NOMO-1 (cell line): ENCODE data around the gene BACH2.
"Not testable (repeated sequence)": the region's sequence is repeated elsewhere in the genome, so short reads cannot be mapped to it uniquely, and the experiment has no call there.

Experiments used
- DNase-seq, 2 experiments: peaks; one replicate each; lab custom pipeline; 2025; ENCODE audit not compliant: unreplicated experiment in 2 of 2; lab: John Stamatoyannopoulos, UW

BACH2 gene

GRCh38 chr6:90282265-90282664, 14.4 kb downstream of the BACH2 start:
- not testable (repeated sequence) for DNase-seq

DNA sequence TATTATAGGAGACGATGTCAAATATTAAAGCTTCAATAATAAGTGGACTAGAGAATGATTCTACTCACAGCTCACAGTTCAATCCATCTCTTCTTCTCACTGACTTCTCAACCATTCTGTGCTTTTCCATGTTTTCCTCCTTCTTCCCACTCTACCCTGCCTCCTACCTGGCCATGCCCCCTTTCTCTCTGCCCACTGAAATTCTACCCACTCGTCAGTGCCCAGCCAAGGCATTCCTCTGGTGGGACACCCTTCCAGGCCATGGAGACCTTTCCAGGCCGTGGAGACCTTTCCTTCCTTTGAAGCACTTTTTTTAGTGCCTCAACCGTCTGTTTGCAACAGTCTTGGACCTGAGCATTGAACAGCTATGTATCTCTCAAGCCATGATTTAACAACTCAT, 18.5 kb downstream of the BACH2 start:
- DNase-seq, result no peak

DNA sequence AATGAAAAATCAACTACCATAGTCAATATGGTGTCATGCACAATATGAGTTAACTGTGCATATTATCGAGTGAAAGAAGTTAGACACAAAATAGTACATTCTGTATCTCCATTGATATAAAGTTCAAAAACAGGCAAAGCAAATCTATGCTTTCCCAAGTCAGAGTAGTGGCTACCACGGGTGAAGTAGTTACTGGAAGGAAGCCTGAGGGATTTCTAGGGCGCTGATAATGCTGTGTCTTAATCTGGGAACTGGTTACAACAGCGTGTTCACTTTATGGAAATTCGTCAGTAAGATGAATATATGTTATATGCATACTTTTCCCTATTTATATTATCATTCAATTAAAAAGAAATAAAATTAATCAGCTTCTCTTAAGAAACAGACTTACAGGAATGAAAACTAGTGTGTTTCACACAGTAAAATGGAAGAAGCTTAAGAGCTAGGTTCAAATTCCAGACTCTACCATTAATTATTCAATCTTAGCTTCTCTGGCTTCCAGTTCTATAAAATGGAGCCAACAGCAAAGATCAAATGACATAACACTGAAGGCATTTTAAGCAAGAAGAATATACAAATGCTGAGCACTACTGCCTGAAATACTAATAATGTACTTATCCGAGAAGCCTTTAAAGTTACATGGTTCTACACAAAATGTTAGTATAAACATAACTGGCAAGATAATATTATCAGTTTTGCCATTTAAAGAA, 19.2 kb downstream of the BACH2 start:
- DNase-seq, result no peak

GRCh38 chr6:90274451-90275030, 22.1 kb downstream of the BACH2 start:
- DNase-seq, result no peak

GRCh38 chr6:90273863-90274262, 22.8 kb downstream of the BACH2 start:
- no peak for DNase-seq

DNA sequence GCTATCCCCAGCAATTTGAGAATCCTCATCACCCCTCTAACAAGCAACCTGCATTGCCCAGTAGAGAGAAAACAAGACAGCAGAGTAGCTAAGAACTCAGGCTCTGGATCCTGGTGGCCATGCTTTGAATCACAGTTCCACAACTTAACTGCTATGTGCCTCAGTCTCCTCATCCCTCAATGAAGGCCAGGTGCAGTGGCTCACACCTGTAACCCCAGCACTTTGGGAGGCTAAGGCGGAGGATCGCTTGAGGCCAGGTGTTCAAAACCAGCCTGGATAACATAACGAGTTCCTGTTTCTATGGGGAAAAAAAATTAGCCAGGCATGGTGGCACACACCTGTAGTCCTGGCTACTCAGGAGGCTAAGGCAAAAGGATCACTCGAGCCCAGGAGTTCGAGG, 23.7 kb downstream of the BACH2 start:
- no peak for DNase-seq

DNA sequence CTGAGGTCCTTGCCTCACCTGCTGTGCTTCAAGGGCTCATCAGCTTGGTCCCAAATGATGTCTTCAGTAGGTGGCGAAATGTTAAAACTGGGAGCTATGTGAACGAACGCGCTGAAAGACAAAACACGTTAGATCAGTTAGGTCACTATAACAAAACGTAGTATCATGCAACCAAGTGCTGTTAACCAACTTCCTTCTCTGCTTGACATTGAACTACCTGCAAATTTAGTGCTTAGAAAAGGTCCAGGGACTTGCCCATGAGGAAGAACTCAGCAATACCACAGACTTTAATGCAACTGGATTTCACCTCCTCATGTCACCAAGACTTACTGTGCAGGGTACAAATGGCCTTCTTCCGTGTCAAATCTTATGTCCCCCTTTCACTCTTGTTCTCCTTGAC, 24.8 kb downstream of the BACH2 start:
- DNase-seq, result peak; percentile 71

DNA sequence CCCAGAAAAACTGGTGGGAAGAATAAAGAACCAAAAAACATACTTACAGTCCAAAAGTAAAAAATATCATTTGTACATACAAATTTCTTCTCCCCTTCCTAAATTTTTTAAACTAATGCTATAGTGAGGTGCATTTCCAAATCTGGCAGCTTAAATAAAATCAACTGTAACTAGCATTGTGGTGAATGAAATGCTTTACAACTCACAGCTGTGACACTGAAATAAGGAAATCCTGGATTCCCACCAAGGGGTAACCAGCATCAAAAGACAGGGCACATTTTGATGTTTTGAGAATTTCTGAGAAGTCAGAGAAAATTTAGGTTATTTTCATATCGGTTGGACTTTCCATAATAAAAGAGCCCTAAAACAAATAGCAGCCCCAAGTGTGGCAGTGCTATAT, 27.3 kb downstream of the BACH2 start:
- DNase-seq, result no peak

GRCh38 chr6:90268178-90268577, 28.5 kb downstream of the BACH2 start:
- no peak for DNase-seq

DNA sequence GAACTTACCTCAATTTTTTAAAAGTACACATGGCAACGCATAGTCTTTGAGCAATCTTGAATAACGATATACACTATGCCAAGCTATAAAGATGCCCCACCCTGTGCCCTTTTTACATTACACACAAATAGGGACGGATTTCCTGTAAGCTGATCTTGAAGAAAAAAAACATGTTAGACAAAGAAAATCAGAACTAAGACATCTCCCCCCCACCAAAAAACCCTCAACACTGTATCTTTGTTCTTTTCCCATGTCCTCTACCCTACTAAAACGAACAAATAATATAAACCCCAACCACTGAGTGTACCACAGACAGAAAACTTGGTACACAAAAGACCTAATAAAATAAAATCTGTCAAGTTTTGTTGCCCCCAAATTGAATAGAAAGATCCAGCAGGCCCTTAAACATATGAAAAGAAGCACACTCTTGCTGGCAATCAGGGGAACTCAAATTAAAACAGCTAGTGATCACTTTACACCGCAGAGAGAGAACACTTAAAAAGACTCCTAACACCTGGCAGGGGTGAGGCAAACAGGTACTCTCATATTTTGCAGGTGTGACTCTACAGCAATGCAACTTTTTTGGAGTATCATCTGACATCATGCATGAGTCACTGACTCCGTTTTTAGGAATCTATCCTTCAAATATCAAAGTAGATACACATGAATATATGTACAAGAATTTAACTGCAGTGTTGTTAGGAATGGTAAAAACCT, 29.6 kb downstream of the BACH2 start:
- DNase-seq, result no peak

DNA sequence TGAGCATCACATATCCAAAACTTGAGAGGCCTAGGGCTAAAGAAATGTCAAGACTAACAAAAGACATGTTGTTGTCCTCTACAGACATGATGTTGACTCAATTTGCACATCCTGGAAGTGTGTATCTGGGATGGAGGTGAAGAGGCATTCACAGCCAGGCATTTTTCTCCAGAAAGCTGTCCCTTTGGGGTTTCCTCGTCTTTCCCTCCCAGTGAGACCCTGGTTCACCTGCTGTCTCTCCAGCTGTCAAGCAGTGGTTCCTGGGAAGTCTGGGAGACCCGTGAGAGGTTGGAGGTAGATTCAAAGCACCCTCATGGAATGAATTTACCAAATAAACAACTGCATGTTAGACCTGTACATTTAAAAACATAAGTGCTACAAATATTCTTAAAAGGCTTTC, 32.1 kb downstream of the BACH2 start:
- DNase-seq, result no peak

- no peak for DNase-seq
These were observed 33.0 kb downstream of the BACH2 start for GRCh38 chr6:90263633-90264032.

GRCh38 chr6:90261801-90262200, 34.8 kb downstream of the BACH2 start:
- no peak for DNase-seq

DNA sequence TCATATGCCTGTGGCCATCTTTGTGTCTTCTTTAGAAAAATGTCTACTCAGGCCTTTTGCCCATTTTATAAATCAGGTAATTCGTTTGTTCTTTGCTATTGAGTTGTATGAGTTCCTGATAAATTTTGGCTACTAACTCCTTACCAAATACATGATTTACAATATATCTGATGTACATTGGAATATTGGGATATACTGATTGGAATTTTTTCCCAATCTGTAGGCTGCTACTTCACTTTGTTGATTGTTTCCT, 39.2 kb downstream of the BACH2 start:
- DNase-seq, result no peak

- no peak for DNase-seq
These were observed 39.8 kb downstream of the BACH2 start for GRCh38 chr6:90256698-90257485.

DNA sequence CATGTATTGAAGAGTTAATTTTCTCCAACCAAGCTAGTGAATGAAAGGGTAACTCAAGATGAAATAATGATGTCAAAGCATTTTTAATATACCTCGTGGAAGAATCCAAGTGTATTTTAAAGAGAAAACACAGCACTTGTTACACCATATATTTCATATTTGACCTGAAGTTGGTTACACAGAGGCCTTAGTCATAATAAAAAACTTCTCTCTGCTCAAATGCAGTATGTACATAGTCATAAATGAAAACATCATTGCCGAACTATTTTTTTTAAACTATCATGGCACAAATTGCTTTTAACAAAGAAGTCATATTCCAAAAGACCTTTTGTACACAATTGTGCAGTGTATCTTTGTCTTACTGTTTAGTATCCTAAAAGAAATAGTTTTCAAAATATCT, 43.0 kb downstream of the BACH2 start:
- no peak for DNase-seq

GRCh38 chr6:90251295-90251992, 45.2 kb downstream of the BACH2 start:
- DNase-seq, result no peak

- DNase-seq, result no peak
These were observed 46.2 kb downstream of the BACH2 start for GRCh38 chr6:90250405-90250804.

- DNase-seq, result no peak
These were observed 47.2 kb downstream of the BACH2 start for GRCh38 chr6:90249458-90249857.

DNA sequence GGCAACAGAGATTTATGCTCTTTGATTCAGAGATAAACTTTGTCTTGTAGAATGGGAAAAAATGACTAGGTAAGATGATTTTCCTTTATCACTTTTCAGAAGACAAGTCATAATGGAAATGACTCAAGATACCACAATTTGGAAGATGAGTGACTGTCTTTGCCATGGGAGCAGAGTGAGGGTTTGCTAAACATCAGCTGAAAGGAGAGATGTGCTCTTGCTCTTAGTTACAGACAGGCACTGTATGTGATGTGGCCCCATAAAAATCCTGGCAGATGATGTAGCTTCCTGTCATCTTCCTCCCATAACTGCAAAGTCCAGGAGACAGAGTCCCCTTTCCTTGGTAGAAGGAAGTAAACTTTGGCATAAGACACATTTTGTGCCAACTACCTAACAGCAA, 47.6 kb downstream of the BACH2 start:
- DNase-seq, result no peak

- no peak for DNase-seq
These were observed 49.4 kb downstream of the BACH2 start for GRCh38 chr6:90247262-90247661.
